NCI-H82 treated with DMSO at 0.1 percent for 48 hours (cell line): ENCODE measurements around the gene TMEM54.

Experiments used
- DNase-seq: peaks from one replicate; lab custom pipeline; 2025; ENCODE audit not compliant: unreplicated experiment; lab: John Stamatoyannopoulos, UW

Gene TMEM54

GRCh38 chr1:32865639-32866405 lies 35.4 kb downstream of the TMEM54 start:
- no peak for DNase-seq

DNA sequence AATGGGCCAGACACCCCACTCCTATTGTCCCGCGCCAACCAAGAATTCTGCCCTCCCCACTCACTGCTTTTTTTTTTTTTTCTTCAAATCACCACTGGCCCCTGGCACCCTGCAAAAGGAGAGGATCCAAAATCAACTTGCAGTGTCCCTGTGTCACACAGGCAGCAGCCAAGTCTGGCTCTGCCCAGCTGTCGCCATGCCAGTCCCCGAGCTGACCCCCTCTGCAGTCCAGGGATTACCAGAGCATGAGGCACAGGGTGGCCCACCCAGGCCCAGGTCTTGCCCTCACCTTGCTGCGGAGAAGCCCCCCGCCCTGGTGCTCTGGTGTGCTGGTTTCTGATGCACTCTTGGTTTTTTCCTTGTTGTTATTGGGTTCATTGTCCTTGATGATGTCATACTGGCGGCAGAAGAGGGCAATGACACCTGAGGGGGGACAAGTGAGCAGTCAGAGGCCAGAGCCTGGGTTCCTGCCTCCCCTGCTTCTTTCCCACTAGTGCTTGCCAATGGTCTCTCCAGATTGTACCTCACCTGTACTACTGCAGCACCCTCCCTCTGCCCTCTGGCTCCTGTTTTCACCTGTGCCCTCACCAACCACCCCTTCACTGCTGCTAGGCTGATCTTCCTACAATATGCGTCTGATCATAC lies 36.7 kb downstream of the TMEM54 start:
- DNase-seq, result no peak

DNA sequence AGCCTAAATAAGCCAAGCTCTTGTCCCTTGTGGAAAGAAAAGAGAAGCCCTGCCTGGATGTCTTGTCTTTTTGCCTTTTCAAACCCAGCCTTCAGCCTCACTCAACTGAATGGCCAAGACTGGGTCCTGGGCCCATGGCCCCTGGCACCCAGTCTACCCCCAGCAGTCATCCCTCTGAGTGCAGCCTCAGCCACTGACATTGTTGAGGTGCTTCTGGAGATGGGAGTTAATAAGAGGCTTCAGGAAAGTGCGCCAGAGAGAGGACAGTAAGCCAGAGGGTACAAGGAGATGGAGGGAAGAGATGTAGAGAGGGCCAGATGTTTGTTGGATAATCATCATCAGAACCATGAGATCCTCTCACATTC lies 37.3 kb downstream of the TMEM54 start:
- DNase-seq, result no peak

DNA sequence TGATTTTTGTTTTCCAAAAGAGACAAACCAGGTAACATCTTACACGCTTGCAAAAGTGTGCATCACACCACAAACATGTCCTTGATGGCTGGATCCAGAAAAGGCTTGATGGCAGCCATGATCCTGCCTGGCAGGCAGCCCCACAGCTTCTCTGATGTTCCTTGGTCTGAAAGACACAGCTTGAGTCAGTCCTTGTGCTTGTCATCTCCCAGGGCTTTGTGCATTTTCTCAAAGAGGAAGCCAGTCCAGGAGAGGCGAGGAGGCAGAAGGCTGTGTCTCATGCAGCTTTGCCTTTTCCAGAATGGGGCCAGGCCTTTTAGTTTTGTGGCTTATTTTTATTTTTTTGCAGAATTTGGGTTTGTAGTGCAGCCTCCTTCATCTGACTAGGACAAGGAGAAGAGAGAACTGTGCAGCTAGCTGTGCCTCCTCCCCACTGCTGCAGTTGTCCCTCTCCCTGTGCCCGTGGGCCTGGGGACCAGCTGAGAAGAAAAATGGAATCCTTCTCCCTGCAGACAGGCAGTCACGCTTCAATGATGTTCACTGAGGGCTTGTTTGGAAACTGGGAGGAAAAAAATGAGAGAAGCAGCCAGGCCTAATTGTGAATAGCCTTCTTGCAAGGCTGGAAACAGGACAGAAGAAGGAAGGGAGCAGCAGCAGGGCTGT lies 37.8 kb downstream of the TMEM54 start:
- no peak for DNase-seq

DNA sequence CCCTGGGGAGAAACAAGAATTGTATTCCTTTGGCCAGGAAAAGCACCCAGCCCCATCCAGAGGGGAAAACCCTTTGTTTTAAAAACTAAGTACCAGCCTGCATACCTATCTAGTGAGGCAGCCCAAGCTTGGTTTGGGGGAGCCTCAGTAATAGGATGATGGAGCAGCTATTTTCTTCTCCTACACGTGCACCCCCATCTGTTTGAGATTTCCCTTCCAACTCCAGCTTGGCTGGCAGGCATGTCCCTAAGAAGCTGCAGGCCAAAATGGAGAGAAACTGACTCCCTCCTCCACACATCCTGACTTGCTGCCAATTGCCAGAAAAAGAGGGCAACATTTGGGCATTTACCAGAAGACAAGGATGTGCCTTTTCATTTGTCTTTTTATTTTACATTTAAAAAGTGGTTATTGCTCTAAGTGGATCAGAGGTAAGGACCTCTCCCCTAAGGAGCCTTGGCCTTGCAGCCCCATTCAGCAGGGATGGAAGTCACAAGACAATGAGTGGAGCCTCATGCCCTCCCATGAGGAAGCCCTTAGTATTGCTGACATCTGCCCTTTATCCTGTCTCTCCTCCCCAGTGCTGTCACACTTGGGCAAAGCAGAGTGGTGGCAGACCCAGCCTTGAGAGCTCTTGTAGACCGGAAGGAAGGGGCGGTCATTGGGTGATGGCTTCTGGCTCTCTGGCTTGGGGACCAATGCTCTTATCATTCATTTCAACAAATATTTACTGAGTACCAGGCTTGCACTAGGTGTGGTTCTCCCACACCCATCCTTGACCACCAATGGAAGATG lies 39.1 kb downstream of the TMEM54 start:
- DNase-seq, result no peak

DNA sequence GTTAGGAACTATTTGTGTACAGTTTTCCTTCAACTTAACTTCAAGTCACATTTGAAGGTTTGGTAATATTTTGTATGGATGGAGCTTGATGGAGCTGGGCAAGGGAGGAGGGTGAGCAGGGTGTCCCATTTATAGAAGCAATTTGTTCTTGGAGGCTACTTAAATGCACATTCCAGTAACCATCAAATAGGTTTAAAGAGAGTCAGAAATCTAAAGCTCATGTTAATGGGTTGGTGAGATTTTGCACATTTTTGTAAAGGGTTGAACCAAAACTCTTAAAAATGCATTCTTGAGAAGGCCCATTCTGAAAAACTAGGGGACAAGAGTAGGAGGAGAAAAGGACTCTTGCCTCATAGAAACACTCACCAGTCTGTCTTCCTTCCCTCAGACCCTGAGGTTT lies 40.6 kb downstream of the TMEM54 start:
- DNase-seq, result no peak

- no peak for DNase-seq
Observed at GRCh38 chr1:32859915-32860314, 41.3 kb downstream of the TMEM54 start.

GRCh38 chr1:32858791-32859190 lies 42.4 kb downstream of the TMEM54 start:
- DNase-seq, result no peak

DNA sequence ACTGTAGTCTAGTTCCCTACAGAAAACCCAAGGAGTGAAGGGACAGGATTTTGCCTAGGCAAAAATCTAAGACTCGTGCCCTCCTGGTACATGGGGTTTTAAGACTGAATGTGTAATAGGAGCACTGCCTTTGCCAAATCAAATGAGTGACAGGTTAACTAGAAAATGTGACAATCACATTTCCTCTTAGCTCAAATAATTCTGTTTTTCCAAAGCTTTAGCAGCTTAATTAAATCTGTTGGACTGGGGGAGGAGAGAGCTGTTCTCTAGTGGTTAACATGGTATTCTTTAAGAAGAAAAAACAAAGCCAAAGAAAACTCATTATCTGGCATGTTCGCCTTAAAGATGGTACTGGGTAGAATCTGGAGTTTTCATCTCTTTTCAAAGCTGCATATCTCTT lies 43.1 kb downstream of the TMEM54 start:
- DNase-seq, result no peak

DNA sequence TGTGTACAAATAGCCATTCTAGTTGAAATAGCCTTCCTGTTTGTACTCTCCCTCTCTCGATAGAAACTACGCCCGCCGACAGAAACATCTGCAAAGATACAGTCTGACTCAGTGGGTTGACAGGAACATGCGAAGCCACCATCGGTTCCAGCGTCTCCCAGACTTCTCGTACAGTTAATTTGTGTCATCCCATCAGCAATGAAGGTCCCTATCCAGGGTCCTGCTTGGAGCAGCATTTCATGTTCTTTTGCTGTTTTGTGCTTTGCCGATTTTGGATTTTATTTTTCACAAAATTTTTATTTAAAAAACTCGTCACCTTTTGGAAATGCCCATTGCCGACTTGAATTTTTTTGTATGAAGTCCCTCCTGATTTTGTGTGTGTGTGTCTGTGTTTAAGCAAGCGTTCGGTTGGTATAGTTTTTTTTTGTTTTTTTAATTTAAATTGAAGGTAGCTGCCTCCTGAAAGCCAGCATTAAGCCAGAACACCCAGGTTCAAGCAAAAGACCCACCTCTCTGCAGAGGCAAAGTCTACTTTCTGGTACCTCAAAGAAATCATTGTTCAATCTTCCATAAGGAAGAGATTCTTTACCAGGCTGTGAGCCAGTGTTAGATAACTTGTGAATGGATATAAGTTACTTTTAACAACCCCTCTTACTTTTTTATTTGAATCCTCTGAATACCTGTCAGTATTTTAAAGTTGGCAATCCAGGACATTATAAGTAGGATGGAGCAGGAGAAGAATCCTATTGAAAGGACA lies 45.1 kb downstream of the TMEM54 start:
- DNase-seq, result no peak

- no peak for DNase-seq
Observed at GRCh38 chr1:32848354-32849063, 52.7 kb downstream of the TMEM54 start.
